Thyroid gland (tissue), 4 donors: ENCODE measurements around the gene MEP1A. TPM values are rescaled to one million over a fixed set of nuclear protein-coding genes. Genes with fewer than 3 reads are reported as not detected.
"Not testable (repeated sequence)": the region's sequence is repeated elsewhere in the genome, so short reads cannot be mapped to it uniquely, and the experiment has no call there.

Source experiments
- DNase-seq, 2 donors: peaks; one replicate each; pipeline ENCODE4 v3.0.0-alpha.2; 2019
- H3K27ac ChIP-seq, 3 donors: fragments of 200-600 bp; sonication (generic); 1 replicate in 2 of 3; 2 replicates in 1 of 3; pipeline ENCODE4 v1.5.1; 2016 to 2019; ENCODE audit warnings: mild to moderate bottlenecking in 1 of 3, moderate library complexity in 1 of 3
- H3K27me3 ChIP-seq: fragments of 200-600 bp; sonication (generic); one replicate; pipeline ENCODE4 v1.5.1; 2019
- H3K36me3 ChIP-seq, 2 donors: fragments of 200-600 bp; sonication (generic); one replicate each; pipeline ENCODE4 v1.5.1; 2016 to 2019
- H3K4me1 ChIP-seq, 2 donors: fragments of 200-600 bp; sonication (generic); one replicate each; pipeline ENCODE4 v1.5.1; 2017 to 2019
- H3K4me3 ChIP-seq, 3 donors: fragments of 200-600 bp; sonication (generic); replicated peaks in 1 of 3; 1 replicate in 2 of 3; 2 replicates in 1 of 3; pipeline ENCODE4 v1.5.1; 2016; ENCODE audit warnings: mild to moderate bottlenecking in 1 of 3
- H3K9me3 ChIP-seq: fragments of 200-600 bp; sonication (generic); one replicate; pipeline ENCODE4 v1.5.1; 2017
- POLR2A ChIP-seq, 2 donors: fragments of 450-650 bp; IDR thresholded peaks; one replicate each; pipeline ENCODE4 v1.6.1; 2017; ENCODE audit warnings: antibody characterized with exemption in 2 of 2, mild to moderate bottlenecking in 2 of 2, moderate library complexity in 1 of 2
- WGBS, 2 donors: methylation state at CpG; one replicate each; pipeline ENCODE4 v1.1.5; 2017; 5-methylcytosine and 5-hydroxymethylcytosine counted together
- intact Hi-C: fragments of 100-400 bp; cut with DNase I; formaldehyde crosslinking; loops from one replicate; pipeline ENCODE4 v1.15.1; 2023
- total RNA-seq, 4 donors: library from RNA; depleted of rRNA; stranded (reverse); fragments of >200 nt; gene quantifications; one replicate each; pipeline ENCODE4 v1.2.3, GENCODE V29; 2016
- TF ChIP-seq, protein P1 (sequence below), 6 experiments: fragments of 200-600 bp in 3 of 6; fragments of 450-650 bp in 3 of 6; sonication (generic) in 3 of 6; IDR thresholded peaks; one replicate each; pipeline ENCODE4 v1.5.1; 2016 to 2019; ENCODE audit warnings: antibody characterized with exemption in 6 of 6, mild to moderate bottlenecking in 2 of 6, inconsistent platforms in 1 of 6, moderate library complexity in 1 of 6

The MEP1A gene
- total RNA-seq, 4 donors from 2014 or later = not detected

GRCh38 chr6:46832816-46833215, 39.6 kb downstream of the MEP1A start:
- Histone ChIP-seq H3K27ac (no peak overlapping the region), H3K4me1 (no peaks in the 10 kb centered on the region), H3K4me3 (no peak overlapping the region), H3K27me3 (no peaks in the 10 kb centered on the region), H3K9me3 (no peaks in the 10 kb centered on the region), H3K36me3 (no peaks in the 10 kb centered on the region)
- intact Hi-C loops = no loop called here
- TF ChIP-seq POLR2A (IDR thresholded peaks at IDR 0.05) = no peak
- TF ChIP-seq, protein P1, sequence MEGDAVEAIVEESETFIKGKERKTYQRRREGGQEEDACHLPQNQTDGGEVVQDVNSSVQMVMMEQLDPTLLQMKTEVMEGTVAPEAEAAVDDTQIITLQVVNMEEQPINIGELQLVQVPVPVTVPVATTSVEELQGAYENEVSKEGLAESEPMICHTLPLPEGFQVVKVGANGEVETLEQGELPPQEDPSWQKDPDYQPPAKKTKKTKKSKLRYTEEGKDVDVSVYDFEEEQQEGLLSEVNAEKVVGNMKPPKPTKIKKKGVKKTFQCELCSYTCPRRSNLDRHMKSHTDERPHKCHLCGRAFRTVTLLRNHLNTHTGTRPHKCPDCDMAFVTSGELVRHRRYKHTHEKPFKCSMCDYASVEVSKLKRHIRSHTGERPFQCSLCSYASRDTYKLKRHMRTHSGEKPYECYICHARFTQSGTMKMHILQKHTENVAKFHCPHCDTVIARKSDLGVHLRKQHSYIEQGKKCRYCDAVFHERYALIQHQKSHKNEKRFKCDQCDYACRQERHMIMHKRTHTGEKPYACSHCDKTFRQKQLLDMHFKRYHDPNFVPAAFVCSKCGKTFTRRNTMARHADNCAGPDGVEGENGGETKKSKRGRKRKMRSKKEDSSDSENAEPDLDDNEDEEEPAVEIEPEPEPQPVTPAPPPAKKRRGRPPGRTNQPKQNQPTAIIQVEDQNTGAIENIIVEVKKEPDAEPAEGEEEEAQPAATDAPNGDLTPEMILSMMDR (IDR thresholded peaks at IDR 0.05) = no peak
- 88 to 92% methylated on average over 3 of the region's 3 CpGs for WGBS, 2 donors
- no peak for DNase-seq

DNA sequence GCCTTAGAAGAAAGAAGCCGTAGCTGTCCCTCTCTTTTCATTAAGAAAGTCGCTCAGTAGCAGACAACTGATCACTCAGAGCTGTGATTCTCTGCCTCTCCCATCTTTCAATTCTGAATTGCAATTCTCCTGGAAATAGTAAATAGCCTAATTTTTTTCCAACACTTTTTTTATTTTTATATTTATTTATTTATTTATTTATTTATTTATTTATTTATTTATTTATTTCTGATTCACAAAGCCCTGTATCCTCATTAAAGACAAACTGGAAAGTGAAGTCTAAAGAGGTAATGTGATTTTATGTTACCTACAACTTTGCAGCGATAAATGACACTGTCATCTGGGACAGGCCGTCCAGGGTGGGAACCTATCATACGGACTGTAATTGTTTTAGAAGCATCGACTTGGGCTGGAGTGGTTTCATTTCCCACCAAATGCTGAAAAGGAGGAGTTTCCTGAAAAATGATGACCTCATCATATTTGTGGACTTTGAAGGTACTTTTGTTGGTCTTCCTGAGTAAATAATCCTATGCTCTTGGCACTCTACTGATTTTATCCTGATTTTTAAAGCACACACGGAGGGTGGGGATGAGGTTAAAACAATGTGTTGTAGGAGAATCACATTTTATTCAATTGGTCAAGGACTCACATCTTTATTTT, 41.2 kb downstream of the MEP1A start:
- H3K4me3 ChIP-seq, intact Hi-C loops, DNase-seq, H3K27ac ChIP-seq, H3K27me3 ChIP-seq, H3K4me1 ChIP-seq, H3K36me3 ChIP-seq, H3K9me3 ChIP-seq: not testable (repeated sequence)
- 71 to 72% methylated on average over 7 of the region's 7 CpGs for WGBS, 2 donors

- WGBS, 2 donors = 90 to 100% methylated on average over 2 of the region's 2 CpGs
- intact Hi-C loops = not testable (repeated sequence)
Measured at GRCh38 chr6:46834991-46835390, 41.8 kb downstream of the MEP1A start.

DNA sequence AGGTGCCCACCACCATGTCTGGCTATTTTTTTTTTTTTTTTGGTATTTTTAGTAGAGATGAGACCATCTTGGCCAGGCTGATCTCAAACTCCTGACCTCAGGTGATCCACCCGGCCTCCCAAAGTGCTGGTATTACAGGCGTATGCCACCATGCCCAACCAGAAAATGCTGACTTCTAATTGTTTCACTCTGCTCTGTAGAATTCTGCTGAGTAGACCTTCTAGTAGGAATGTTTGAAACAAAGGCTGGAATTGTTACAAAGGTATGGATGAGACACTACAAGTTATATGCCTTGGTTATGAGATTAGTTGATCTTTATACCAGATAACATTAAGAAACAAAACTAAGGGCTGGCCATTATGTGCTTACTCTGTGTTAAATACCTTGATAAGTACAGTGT, 44.8 kb downstream of the MEP1A start:
- TF ChIP-seq, protein P1 (IDR thresholded peaks at IDR 0.05) = no peak
- no peak for TF ChIP-seq POLR2A (IDR thresholded peaks at IDR 0.05)
- H3K4me3 ChIP-seq = no peak overlapping the region
- 97 to 98% methylated on average over 2 of the region's 2 CpGs for WGBS, 2 donors
- DNase-seq = no peak
- H3K4me1 ChIP-seq = no peaks in the 10 kb centered on the region
- no peaks in the 10 kb centered on the region for H3K9me3 ChIP-seq
- H3K36me3 ChIP-seq = no peaks in the 10 kb centered on the region
- intact Hi-C loops = no loop called here
- H3K27ac ChIP-seq = no peak overlapping the region
- no peaks in the 10 kb centered on the region for H3K27me3 ChIP-seq

More at GRCh38 chr6:46834991-46835390, 41.8 kb downstream of the MEP1A start:
- not testable (repeated sequence) for H3K4me3 ChIP-seq, DNase-seq, H3K27me3 ChIP-seq, H3K27ac ChIP-seq, H3K9me3 ChIP-seq, H3K4me1 ChIP-seq, H3K36me3 ChIP-seq

- H3K4me1 ChIP-seq, H3K27me3 ChIP-seq, DNase-seq, H3K36me3 ChIP-seq, intact Hi-C loops, H3K9me3 ChIP-seq, H3K4me3 ChIP-seq, H3K27ac ChIP-seq: not testable (repeated sequence)
- 89 to 90% methylated on average over 6 of the region's 6 CpGs for WGBS, 2 donors
Measured at GRCh38 chr6:46842252-46842846, 49.2 kb downstream of the MEP1A start.

DNA sequence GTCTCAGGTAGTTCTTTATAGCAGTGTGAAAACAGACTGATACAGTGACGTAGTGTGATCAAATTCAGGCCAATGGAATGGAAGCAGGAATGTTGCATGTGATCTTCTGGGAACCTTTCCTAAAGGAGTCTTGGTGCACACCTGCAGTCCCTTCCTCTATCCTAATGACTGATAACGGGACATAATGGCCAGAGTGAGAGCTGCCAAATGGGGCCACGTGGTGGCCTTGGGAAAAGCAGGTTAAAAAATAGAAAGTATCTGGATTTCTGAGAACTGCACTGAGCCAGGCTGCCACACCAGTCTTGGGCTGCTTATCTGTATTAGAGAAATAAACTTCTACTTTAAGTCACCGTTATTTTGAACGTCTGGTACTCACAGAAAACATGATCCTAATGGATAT, 51.9 kb downstream of the MEP1A start:
- no peak for DNase-seq
- peaks cover 0 to 10% of the 10 kb centered on the region in 2 donors for H3K4me1 ChIP-seq
- TF ChIP-seq POLR2A (IDR thresholded peaks at IDR 0.05) = no peak
- TF ChIP-seq, protein P1 (IDR thresholded peaks at IDR 0.05) = no peak
- H3K36me3 ChIP-seq = no peaks in the 10 kb centered on the region
- intact Hi-C loops = loop anchor here (5.0 kb wide), 2 partner anchors 147 to 202 kb away; no protein-coding TSS in a partner anchor
- H3K9me3 ChIP-seq = no peaks in the 10 kb centered on the region
- no peak overlapping the region for H3K27ac ChIP-seq
- no peaks in the 10 kb centered on the region for H3K27me3 ChIP-seq
- WGBS, 2 donors = 65 to 83% methylated on average over 5 of the region's 5 CpGs
- H3K4me3 ChIP-seq = no peak overlapping the region
